K562 (cell line): ENCODE results near the gene GABARAPL2. TPM values are rescaled to one million over a fixed set of nuclear protein-coding genes. Genes with fewer than 3 reads are reported as not detected.
A peak's percentile ranks its signal among the peaks of the same experiment; 100 is the strongest.

Experiments
- ARID2 ChIP-seq: fragments of 450-650 bp; IDR thresholded peaks from 2 replicates; pipeline ENCODE4 v1.6.1; 2017; ENCODE audit warnings: antibody characterized with exemption, mild to moderate bottlenecking
- BCOR ChIP-seq: fragments of 450-650 bp; IDR thresholded peaks from 2 replicates; pipeline ENCODE4 v1.6.1; 2016
- BRF1 ChIP-seq: IDR thresholded peaks from 3 replicates; pipeline ENCODE4 v1.6.1; 2011; ENCODE audit warnings: borderline replicate concordance, mild to moderate bottlenecking; ENCODE audit not compliant: insufficient read length; ENCODE audit errors: extremely low read depth
- CBX3 ChIP-seq, 2 experiments: IDR thresholded peaks; 1 replicate in 1 of 2; 2 replicates in 1 of 2; pipeline ENCODE4 v1.6.1; 2012; ENCODE audit warnings: inconsistent platforms in 2 of 2, low read length in 2 of 2, borderline replicate concordance in 1 of 2, control low read depth in 1 of 2
- EGR1 ChIP-seq: fragments of 450-650 bp; conservative IDR thresholded peaks from 2 replicates; pipeline ENCODE4 v1.6.1; 2017; ENCODE audit warnings: mild to moderate bottlenecking
- FUS ChIP-seq: fragments of 200-400 bp; formaldehyde crosslinking; optimal IDR thresholded peaks from 2 replicates; pipeline ENCODE3; 2017; ENCODE audit warnings: low read depth, low read length
- HEY1 ChIP-seq: fragments of 250-450 bp; sonication (Bioruptor Pico); IDR thresholded peaks from 2 replicates; pipeline ENCODE4 v1.5.0; 2020; ENCODE audit warnings: mild to moderate bottlenecking, moderate library complexity, borderline replicate concordance
- HNRNPH1 ChIP-seq: fragments of 200-400 bp; formaldehyde crosslinking; optimal IDR thresholded peaks from 2 replicates; pipeline ENCODE3; 2017; ENCODE audit warnings: low read depth, mild to moderate bottlenecking, low read length, moderate library complexity
- MAZ ChIP-seq, 2 experiments: fragments of 450-650 bp in 1 of 2; sonication (generic) in 1 of 2; formaldehyde crosslinking; IDR thresholded peaks in 1 of 2; conservative IDR thresholded peaks in 1 of 2; 2 replicates each; pipeline versions ENCODE4 v1.4.0 to v1.5.0; 2020; ENCODE audit warnings: mild to moderate bottlenecking in 1 of 2, missing genetic modification reagents in 1 of 2
- PHTF2 ChIP-seq: fragments of 250-450 bp; sonication (Bioruptor Pico); IDR thresholded peaks from 2 replicates; pipeline ENCODE4 v1.5.0; 2021; ENCODE audit warnings: mild to moderate bottlenecking
- PRDM10 ChIP-seq: fragments of 450-650 bp; IDR thresholded peaks from 2 replicates; pipeline ENCODE4 v1.6.1; 2018; ENCODE audit not compliant: partially characterized antibody
- SUPT5H ChIP-seq: fragments of 450-650 bp; IDR thresholded peaks from 2 replicates; pipeline ENCODE4 v1.6.1; 2016
- XRCC3 ChIP-seq: fragments of 450-650 bp; IDR thresholded peaks from 2 replicates; pipeline ENCODE4 v1.6.1; 2017; ENCODE audit warnings: mild to moderate bottlenecking, moderate library complexity
- ZKSCAN1 ChIP-seq: fragments of 150-350 bp; IDR thresholded peaks from 2 replicates; pipeline ENCODE4 v1.6.1; 2016; ENCODE audit warnings: low read depth, low read length
- ZNF146 ChIP-seq: IDR thresholded peaks from one replicate; pipeline ENCODE4 v1.6.1; 2018; ENCODE audit warnings: missing compliant biosample characterization; ENCODE audit not compliant: unreplicated experiment
- ZNF551 ChIP-seq: fragments of 250-450 bp; sonication (Bioruptor Pico); IDR thresholded peaks from 2 replicates; pipeline ENCODE4 v1.5.0; 2021; ENCODE audit warnings: mild to moderate bottlenecking, moderate library complexity
- polyA plus RNA-seq, 8 experiments: library from polyadenylated mRNA; depleted of rRNA in 4 of 8; stranded (reverse) in 5 of 8; unstranded in 3 of 8; fragments of >200 nt; fragmentation: Nextera tagmentation in 2 of 8; fragmentation: Illumina TruSeq in 1 of 8; extraction: Ambion mirVana in 2 of 8; extraction: Trizol in 1 of 8; gene quantifications; 2 replicates each; pipeline versions ENCODE4 v1.2.1 to v1.2.3, GENCODE V29; 2011 to 2014; ENCODE audit warnings: inconsistent platforms in 1 of 8, missing spikeins in 1 of 8
- total RNA-seq, 7 experiments: library from RNA; depleted of rRNA in 6 of 7; stranded (reverse); fragments of >200 nt in 6 of 7; fragmentation: Illumina TruSeq in 2 of 7; extraction: Trizol in 2 of 7; gene quantifications; 2 replicates each; pipeline versions ENCODE4 v1.2.1 to v1.2.3, GENCODE V29; 2011 to 2021; ENCODE audit warnings: low replicate concordance in 1 of 7
- TF ChIP-seq, protein P1 (sequence below): fragments of 450-650 bp; formaldehyde crosslinking; IDR thresholded peaks from 2 replicates; pipeline ENCODE4 v1.4.0; 2020; ENCODE audit warnings: mild to moderate bottlenecking, moderate library complexity
- TF ChIP-seq, protein P2 (sequence below): fragments of 200-400 bp; formaldehyde crosslinking; IDR thresholded peaks from 2 replicates; pipeline ENCODE4 v1.6.1; 2017; ENCODE audit warnings: mild to moderate bottlenecking, low read depth, low read length, moderate library complexity
- TF ChIP-seq, protein P3 (sequence below): fragments of 250-450 bp; sonication (Bioruptor Pico); IDR thresholded peaks from 2 replicates; pipeline ENCODE4 v1.5.0; 2021

GABARAPL2 gene
- total and polyA plus RNA-seq, 9 of the 15 experiments (the other 6 are each of a cell fraction or from before 2014, with no cell fraction given): 42.1 to 288 (median 91.8) TPM

GRCh38 chr16:75555213-75555706, 10.9 kb upstream of the GABARAPL2 start (continued):
- TF ChIP-seq HNRNPH1: no peak
- no peak for TF ChIP-seq CBX3 (IDR thresholded peaks at IDR 0.05; ENCODE audit: borderline replicate concordance in 1 of 2, low read length in 2 of 2)
- no peak for TF ChIP-seq ZKSCAN1
- peak; percentile 55; the same call in 1 of the 2 replicates for TF ChIP-seq SUPT5H
- peak in 1 of 2 experiments; percentile 30; a peak in 1 of 4 replicates for TF ChIP-seq MAZ (CRISPR knock-in tag; conservative IDR thresholded peaks at IDR 0.05 in 1 of 2, IDR thresholded peaks at IDR 0.05 in 1 of 2)
- TF ChIP-seq, protein P1, sequence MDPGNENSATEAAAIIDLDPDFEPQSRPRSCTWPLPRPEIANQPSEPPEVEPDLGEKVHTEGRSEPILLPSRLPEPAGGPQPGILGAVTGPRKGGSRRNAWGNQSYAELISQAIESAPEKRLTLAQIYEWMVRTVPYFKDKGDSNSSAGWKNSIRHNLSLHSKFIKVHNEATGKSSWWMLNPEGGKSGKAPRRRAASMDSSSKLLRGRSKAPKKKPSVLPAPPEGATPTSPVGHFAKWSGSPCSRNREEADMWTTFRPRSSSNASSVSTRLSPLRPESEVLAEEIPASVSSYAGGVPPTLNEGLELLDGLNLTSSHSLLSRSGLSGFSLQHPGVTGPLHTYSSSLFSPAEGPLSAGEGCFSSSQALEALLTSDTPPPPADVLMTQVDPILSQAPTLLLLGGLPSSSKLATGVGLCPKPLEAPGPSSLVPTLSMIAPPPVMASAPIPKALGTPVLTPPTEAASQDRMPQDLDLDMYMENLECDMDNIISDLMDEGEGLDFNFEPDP (CRISPR knock-in tag): no peak
- TF ChIP-seq ZNF146 (CRISPR knock-in tag): no peak
- TF ChIP-seq XRCC3: no peak
- TF ChIP-seq, protein P2, sequence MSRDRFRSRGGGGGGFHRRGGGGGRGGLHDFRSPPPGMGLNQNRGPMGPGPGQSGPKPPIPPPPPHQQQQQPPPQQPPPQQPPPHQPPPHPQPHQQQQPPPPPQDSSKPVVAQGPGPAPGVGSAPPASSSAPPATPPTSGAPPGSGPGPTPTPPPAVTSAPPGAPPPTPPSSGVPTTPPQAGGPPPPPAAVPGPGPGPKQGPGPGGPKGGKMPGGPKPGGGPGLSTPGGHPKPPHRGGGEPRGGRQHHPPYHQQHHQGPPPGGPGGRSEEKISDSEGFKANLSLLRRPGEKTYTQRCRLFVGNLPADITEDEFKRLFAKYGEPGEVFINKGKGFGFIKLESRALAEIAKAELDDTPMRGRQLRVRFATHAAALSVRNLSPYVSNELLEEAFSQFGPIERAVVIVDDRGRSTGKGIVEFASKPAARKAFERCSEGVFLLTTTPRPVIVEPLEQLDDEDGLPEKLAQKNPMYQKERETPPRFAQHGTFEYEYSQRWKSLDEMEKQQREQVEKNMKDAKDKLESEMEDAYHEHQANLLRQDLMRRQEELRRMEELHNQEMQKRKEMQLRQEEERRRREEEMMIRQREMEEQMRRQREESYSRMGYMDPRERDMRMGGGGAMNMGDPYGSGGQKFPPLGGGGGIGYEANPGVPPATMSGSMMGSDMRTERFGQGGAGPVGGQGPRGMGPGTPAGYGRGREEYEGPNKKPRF: no peak
- no peak for TF ChIP-seq PRDM10
- no peak for TF ChIP-seq EGR1
- no peak for TF ChIP-seq ZNF551 (CRISPR knock-in tag)
- TF ChIP-seq, protein P3, sequence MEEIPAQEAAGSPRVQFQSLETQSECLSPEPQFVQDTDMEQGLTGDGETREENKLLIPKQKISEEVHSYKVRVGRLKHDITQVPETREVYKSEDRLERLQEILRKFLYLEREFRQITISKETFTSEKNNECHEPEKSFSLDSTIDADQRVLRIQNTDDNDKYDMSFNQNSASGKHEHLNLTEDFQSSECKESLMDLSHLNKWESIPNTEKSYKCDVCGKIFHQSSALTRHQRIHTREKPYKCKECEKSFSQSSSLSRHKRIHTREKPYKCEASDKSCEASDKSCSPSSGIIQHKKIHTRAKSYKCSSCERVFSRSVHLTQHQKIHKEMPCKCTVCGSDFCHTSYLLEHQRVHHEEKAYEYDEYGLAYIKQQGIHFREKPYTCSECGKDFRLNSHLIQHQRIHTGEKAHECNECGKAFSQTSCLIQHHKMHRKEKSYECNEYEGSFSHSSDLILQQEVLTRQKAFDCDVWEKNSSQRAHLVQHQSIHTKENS (CRISPR knock-in tag): no peak
- no peak for TF ChIP-seq PHTF2
- no peak for TF ChIP-seq HEY1 (CRISPR knock-in tag)
- TF ChIP-seq FUS: no peak
- no peak for TF ChIP-seq ARID2
- TF ChIP-seq BCOR: no peak
- no peak for TF ChIP-seq BRF1
